GM12872 (cell line): ENCODE data around the gene DIS3L2.

Experiments
- TF ChIP-seq, protein P1 (sequence below): IDR thresholded peaks from 3 replicates; pipeline ENCODE4 v1.5.1; 2011; ENCODE audit warnings: low read depth, mild to moderate bottlenecking, low read length, moderate library complexity; ENCODE audit not compliant: insufficient read depth

The DIS3L2 gene

DNA sequence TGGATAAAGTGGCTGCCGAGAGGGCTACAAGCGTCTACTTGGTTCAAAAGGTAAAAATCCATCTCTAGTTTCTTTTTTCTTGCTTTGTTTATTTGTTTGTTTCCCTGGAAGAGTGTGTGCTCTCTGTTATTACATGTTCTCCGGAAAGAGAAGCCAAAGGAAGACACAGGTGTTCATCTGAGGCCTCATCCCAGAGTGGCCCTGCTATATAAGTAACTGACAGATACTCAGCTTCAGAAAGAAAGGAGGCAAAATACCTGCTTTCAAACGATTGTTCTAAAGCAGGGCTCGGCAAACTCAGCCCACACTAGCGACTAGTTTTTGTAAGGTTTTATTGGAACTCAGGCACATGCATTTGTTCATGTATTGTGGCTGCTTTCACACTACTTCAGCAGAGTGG, 277.1 kb downstream of the DIS3L2 start:
- TF ChIP-seq, protein P1, sequence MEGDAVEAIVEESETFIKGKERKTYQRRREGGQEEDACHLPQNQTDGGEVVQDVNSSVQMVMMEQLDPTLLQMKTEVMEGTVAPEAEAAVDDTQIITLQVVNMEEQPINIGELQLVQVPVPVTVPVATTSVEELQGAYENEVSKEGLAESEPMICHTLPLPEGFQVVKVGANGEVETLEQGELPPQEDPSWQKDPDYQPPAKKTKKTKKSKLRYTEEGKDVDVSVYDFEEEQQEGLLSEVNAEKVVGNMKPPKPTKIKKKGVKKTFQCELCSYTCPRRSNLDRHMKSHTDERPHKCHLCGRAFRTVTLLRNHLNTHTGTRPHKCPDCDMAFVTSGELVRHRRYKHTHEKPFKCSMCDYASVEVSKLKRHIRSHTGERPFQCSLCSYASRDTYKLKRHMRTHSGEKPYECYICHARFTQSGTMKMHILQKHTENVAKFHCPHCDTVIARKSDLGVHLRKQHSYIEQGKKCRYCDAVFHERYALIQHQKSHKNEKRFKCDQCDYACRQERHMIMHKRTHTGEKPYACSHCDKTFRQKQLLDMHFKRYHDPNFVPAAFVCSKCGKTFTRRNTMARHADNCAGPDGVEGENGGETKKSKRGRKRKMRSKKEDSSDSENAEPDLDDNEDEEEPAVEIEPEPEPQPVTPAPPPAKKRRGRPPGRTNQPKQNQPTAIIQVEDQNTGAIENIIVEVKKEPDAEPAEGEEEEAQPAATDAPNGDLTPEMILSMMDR: no peak

GRCh38 chr2:232239951-232240681, 278.6 kb downstream of the DIS3L2 start:
- TF ChIP-seq, protein P1: no peak

GRCh38 chr2:232240906-232241305, 279.4 kb downstream of the DIS3L2 start:
- TF ChIP-seq, protein P1: no peak

DNA sequence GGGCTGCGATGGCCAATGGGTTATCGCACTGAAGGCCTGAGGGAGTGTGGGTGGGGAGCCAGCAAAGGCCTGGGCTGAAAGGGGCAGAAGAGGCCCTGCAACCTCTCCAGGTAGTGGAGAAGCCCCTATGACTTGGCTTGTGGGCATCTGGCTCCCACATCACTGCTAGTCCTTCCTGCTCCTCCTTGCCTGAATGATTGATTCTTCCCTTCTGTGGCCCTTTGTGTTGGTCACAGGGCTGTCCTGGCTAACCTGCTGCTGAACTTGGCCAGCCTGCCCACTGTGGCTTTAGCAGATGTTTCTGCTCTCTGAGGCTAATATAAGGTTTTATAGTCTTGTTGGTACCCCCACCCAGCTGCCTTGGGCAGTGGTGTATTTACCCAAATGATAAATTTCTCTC, 280.8 kb downstream of the DIS3L2 start:
- TF ChIP-seq, protein P1: no peak

DNA sequence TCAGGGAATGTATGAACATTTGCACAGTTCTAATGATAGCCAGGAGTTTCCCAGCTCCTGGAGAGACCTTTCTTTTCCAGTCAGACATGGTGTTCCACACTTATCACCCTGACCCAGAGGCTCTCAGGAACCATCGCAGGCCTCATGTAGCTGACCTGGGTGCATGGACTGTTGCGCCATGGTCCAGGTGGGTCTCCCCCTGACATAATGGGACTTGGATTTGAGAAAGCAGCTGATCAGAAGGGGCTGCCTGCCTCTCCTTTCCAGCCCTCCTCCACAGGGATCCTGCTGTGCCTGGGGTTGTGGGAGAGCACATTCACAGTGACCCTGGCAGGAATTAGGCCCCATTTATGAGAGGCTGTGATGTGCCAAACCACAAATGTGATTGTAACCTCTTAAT, 283.6 kb downstream of the DIS3L2 start:
- TF ChIP-seq, protein P1: no peak

GRCh38 chr2:232246245-232246644, 284.7 kb downstream of the DIS3L2 start:
- TF ChIP-seq, protein P1: no peak

DNA sequence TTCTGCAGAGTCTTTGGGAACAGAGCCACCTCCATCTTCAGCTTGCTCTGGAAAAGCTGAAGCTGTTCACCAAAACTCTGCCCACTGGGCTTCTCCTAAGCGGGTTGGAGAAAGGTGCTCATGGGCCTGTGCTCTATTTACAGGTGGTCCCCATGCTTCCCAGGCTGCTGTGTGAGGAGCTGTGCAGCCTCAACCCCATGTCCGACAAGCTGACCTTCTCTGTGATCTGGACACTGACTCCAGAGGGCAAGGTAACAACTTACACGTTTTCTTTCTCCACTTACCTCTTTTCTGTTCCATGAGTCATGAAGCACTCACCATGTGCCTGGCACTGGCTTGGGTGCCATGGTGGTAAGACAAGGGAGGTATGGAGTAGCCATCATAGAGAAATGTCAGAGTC, 287.6 kb downstream of the DIS3L2 start:
- TF ChIP-seq, protein P1: no peak
